ENCODE measurements around the gene GNA12.

Gene GNA12

DNA sequence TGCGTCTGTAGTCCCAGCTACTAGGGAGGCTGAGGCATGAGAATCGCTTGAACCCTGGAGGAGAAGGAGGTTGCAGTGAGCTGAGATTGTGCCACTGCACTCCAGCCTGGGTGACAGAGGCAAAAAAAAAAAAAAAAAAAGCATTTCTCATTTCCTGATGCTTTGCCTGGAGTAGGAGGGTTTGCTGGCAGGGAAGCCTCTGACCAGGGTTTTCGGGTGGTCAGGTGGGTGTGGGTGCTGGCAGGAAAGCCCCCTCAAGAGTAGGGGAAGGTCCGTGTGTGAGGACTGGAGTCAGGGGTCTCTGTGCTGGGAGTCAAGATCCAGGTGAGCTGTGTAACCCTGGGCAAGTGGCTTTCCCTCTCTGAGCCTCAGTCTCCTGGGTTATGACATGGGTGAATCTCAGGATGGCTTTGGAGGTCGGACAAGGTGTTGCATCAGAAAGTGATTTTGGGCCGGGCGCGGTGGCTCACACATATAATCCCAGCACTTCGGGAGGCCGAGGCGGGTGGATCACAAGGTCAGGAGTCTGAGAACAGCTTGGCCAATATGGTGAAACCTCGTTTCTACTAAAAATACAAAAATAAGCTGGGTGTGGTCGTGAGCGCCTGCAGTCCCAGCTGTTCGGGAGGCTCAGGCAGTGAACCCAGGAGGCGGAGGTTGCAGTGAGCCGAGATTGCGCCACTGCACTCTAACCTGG is 152.9 kb downstream of the GNA12 start:
- no peak overlapping the region for H3K4me3 ChIP-seq
- no peak overlapping the region for H3K27ac ChIP-seq
- no peaks in the 10 kb centered on the region for H3K9me3 ChIP-seq
- TF ChIP-seq Cebpa-rat (IDR thresholded peaks at IDR 0.05), result no peak
- peaks cover 66% of the 10 kb centered on the region for H3K4me1 ChIP-seq
- no peak overlapping the region for H3K4me2 ChIP-seq
- H3K9ac ChIP-seq, result no peak overlapping the region
- H4K20me1 ChIP-seq, result peaks cover 20% of the 10 kb centered on the region; the same call in 1 of the 2 replicates
- no peaks in the 10 kb centered on the region for H3K36me3 ChIP-seq
- H3K27me3 ChIP-seq, result peaks cover 55% of the 10 kb centered on the region

GRCh38 chr7:2689951-2690705 is 154.0 kb downstream of the GNA12 start:
- Histone ChIP-seq H3K4me1 (peaks cover 58% of the 10 kb centered on the region), H3K27me3 (peaks cover 60% of the 10 kb centered on the region), H3K4me3 (no peak overlapping the region), H3K4me2 (peak overlapping the region; percentile 79), H3K27ac (no peak overlapping the region), H4K20me1 (peaks cover 20% of the 10 kb centered on the region; the same call in 1 of the 2 replicates), H3K9me3 (no peaks in the 10 kb centered on the region), H3K36me3 (no peaks in the 10 kb centered on the region), H3K9ac (no peak overlapping the region)
- peak; percentile 45; the same call in 1 of the 2 replicates for TF ChIP-seq Cebpa-rat (IDR thresholded peaks at IDR 0.05)

GRCh38 chr7:2689343-2689847 is 154.7 kb downstream of the GNA12 start:
- Histone ChIP-seq H3K27me3 (peaks cover 60% of the 10 kb centered on the region), H4K20me1 (peaks cover 20% of the 10 kb centered on the region; the same call in 1 of the 2 replicates), H3K4me2 (peak overlapping the region; percentile 79), H3K36me3 (no peaks in the 10 kb centered on the region), H3K9ac (no peak overlapping the region), H3K27ac (no peak overlapping the region), H3K4me1 (peaks cover 58% of the 10 kb centered on the region), H3K9me3 (no peaks in the 10 kb centered on the region), H3K4me3 (no peak overlapping the region; the same call in 1 of the 2 replicates)
- no peak for TF ChIP-seq Cebpa-rat (IDR thresholded peaks at IDR 0.05)

DNA sequence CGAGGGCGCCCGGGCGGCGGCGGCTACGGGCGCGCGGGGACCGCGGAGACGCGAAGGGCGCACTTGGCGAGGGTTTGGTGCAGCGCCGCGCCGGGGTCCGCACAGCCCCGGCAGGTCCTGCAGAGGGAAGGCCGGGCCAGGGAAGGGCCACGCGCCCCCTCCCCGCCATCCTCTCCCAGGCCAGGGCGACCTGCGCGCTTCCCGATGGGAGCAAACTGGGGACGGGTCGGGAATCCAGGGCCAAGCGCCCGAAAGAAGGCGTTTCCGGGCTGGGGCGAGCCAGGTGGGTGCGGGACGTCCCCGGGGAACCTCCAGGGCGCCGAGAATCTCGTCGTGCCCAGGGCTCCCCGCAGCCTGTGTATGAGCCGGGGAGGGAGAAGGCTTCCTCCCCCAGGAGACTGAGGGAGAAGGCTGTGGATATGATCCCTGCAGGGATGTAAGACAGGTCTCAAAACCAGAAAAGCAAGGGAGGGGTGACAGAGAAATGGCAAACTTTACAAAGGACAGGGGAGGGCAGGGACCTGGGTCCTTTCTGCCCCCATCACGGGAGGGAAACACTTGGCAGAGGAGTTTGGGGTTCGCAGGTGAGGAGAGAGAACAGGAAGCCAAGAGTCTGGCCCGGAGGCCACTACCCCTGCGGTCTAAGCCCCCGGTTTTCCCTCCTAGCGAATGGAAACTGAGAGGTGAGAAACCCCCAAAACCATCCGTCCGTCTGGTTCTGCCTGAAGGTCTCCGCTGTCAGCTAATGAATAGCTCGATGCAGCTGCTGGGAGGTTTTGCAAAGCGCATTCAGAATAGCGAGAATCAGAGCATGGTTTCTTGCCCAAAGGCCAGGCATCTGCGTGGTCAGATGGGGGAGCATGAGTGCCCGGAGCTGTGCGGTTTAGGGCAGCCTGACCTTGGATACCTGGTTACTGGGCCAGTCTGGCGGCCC is 155.4 kb downstream of the GNA12 start:
- TF ChIP-seq Cebpa-rat (IDR thresholded peaks at IDR 0.05), result no peak
- Histone ChIP-seq H3K9ac (no peak overlapping the region), H4K20me1 (peaks cover 20% of the 10 kb centered on the region; the same call in 1 of the 2 replicates), H3K27ac (no peak overlapping the region), H3K4me3 (peak overlapping the region; percentile 53), H3K36me3 (no peaks in the 10 kb centered on the region), H3K4me2 (peak overlapping the region; percentile 79), H3K9me3 (no peaks in the 10 kb centered on the region), H3K27me3 (peaks cover 60% of the 10 kb centered on the region), H3K4me1 (peaks cover 52% of the 10 kb centered on the region)

GRCh38 chr7:2687881-2688318 is 156.2 kb downstream of the GNA12 start, which contains the start of gene AMZ1:
Gene AMZ1 (plus strand): TSS chr7:2688202. CDS start chr7:2700452, 12,250 bp downstream.
- peaks cover 20% of the 10 kb centered on the region; the same call in 1 of the 2 replicates for H4K20me1 ChIP-seq
- H3K27ac ChIP-seq, result no peak within 1 kb of the TSS
- peak within 1 kb of the TSS; percentile 53 for H3K4me3 ChIP-seq
- H3K9ac ChIP-seq, result no peak within 1 kb of the TSS
- peaks cover 44% of the 10 kb centered on the region for H3K4me1 ChIP-seq
- no peak for TF ChIP-seq Cebpa-rat (IDR thresholded peaks at IDR 0.05)
- H3K36me3 ChIP-seq, result no peaks in the 10 kb centered on the region
- H3K4me2 ChIP-seq, result peak within 1 kb of the TSS; percentile 79
- H3K9me3 ChIP-seq, result no peaks in the 10 kb centered on the region
- H3K27me3 ChIP-seq, result peaks cover 60% of the 10 kb centered on the region

GRCh38 chr7:2687338-2687869 is 156.7 kb downstream of the GNA12 start:
- H3K27ac ChIP-seq, result no peak overlapping the region
- H3K9ac ChIP-seq, result no peak overlapping the region
- H3K36me3 ChIP-seq, result no peaks in the 10 kb centered on the region
- H3K27me3 ChIP-seq, result peaks cover 58% of the 10 kb centered on the region
- TF ChIP-seq Cebpa-rat (IDR thresholded peaks at IDR 0.05), result no peak
- H3K4me3 ChIP-seq, result peak overlapping the region; percentile 53; the same call in 1 of the 2 replicates
- H3K4me1 ChIP-seq, result peaks cover 39% of the 10 kb centered on the region
- H4K20me1 ChIP-seq, result peaks cover 20% of the 10 kb centered on the region; the same call in 1 of the 2 replicates
- H3K9me3 ChIP-seq, result no peaks in the 10 kb centered on the region
- H3K4me2 ChIP-seq, result peak overlapping the region; percentile 79; the same call in 1 of the 2 replicates

GRCh38 chr7:2686101-2686500 is 158.0 kb downstream of the GNA12 start:
- peaks cover 57% of the 10 kb centered on the region for H3K27me3 ChIP-seq
- no peak for TF ChIP-seq Cebpa-rat (IDR thresholded peaks at IDR 0.05)

DNA sequence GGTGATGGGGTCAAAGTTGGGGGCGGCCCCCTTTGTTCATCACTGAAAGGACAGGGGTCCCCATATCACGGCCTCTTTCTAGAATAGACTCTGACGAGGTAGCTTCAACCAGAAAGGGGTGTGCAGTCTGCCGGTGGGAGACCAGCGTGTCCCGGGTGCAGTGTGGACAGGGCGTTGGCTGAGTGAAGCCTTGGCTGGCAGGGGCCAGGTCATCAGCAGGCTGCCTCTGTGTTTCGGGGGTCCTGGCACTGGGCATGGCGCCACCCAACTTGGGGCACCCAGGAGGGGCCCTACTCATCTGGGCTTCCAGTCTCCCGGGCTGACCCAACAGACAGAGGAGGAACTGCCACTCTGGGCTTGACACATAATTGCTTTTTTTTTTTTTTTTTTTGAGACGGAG is 159.6 kb downstream of the GNA12 start:
- Histone ChIP-seq H3K4me3 (no peak overlapping the region), H3K4me2 (no peak overlapping the region), H3K4me1 (peaks cover 42% of the 10 kb centered on the region), H3K36me3 (no peaks in the 10 kb centered on the region), H3K27me3 (peaks cover 42% of the 10 kb centered on the region), H4K20me1 (peaks cover 20% of the 10 kb centered on the region; the same call in 1 of the 2 replicates), H3K9ac (no peak overlapping the region), H3K27ac (no peak overlapping the region), H3K9me3 (no peaks in the 10 kb centered on the region)
- no peak for TF ChIP-seq Cebpa-rat (IDR thresholded peaks at IDR 0.05)

More at GRCh38 chr7:2686101-2686500, 158.0 kb downstream of the GNA12 start:
- Histone ChIP-seq H3K27ac (no peak overlapping the region), H3K4me1 (peaks cover 38% of the 10 kb centered on the region), H4K20me1 (peaks cover 20% of the 10 kb centered on the region; the same call in 1 of the 2 replicates), H3K4me3 (no peak overlapping the region), H3K36me3 (no peaks in the 10 kb centered on the region), H3K9me3 (no peaks in the 10 kb centered on the region), H3K4me2 (no peak overlapping the region), H3K9ac (no peak overlapping the region)

All from BLaER1 (cell line).